ENCODE measurements around the gene PDX1.

Gene PDX1

DNA sequence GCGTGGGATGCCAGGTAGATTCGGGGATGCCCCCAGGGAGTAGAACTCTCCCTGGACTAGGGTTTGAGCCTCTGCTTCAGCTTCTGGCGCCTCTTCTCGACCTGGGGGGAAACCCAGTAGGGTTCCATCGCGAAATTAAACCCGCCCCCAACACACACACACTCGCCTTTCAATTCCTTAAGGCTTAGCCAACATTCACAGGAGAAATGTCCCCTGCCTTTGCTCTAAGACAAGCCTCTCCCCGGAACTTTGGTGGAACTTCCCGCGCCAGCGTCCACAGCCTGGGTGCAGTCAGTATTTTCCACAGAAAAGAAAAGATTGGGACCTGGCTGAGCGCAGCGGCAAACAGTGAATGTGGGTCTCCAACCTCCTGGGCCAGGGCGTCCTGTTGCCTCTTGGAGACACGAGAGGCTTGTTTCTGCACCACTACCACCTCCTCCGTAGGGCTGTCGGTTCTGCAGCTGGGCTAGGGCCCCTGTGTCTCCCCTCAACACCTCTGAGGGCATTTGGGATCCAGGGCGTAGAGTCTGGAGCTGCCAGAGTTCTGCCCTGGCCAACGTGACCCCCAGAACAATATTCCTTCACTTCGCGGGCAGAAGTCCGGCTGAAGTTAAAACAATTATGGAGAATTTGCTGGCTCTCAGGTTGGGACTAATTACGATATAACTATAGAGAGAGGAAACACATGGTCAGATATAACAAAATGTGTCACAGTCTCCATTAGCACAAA, 3.2 kb downstream of the PDX1 start:
- no peak for DNase-seq

DNA sequence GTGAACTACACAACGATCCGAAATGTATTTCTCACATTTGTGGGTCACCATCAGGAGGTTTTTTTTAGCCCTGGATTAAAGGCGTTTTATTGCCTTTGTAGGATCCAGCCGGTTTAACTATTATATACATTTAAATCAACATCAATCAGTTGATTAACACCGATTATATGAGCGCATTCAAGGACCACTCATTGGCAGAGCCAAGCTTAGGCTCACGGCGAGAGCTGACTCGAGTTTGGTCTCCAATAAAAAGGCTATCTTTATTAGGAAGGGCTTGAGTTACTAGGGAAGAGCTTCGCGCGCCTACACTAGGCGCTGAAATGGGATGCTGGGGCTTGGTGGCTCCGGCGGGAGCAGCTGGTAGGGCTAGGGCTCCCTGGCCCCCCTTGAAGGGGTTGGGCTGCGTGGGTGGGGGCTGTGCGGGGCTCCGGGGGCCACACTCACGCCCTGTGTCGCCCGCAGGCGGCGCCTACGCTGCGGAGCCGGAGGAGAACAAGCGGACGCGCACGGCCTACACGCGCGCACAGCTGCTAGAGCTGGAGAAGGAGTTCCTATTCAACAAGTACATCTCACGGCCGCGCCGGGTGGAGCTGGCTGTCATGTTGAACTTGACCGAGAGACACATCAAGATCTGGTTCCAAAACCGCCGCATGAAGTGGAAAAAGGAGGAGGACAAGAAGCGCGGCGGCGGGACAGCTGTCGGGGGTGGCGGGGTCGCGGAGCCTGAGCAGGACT, 4.2 kb downstream of the PDX1 start:
- no peak for DNase-seq

DNA sequence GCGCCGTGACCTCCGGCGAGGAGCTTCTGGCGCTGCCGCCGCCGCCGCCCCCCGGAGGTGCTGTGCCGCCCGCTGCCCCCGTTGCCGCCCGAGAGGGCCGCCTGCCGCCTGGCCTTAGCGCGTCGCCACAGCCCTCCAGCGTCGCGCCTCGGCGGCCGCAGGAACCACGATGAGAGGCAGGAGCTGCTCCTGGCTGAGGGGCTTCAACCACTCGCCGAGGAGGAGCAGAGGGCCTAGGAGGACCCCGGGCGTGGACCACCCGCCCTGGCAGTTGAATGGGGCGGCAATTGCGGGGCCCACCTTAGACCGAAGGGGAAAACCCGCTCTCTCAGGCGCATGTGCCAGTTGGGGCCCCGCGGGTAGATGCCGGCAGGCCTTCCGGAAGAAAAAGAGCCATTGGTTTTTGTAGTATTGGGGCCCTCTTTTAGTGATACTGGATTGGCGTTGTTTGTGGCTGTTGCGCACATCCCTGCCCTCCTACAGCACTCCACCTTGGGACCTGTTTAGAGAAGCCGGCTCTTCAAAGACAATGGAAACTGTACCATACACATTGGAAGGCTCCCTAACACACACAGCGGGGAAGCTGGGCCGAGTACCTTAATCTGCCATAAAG, 4.8 kb downstream of the PDX1 start:
- no peak for DNase-seq

- no peak for DNase-seq
Observed at GRCh38 chr13:27925220-27925991, 5.6 kb downstream of the PDX1 start.

- DNase-seq, result no peak
Observed at GRCh38 chr13:27926644-27927434, 7.0 kb downstream of the PDX1 start.

DNA sequence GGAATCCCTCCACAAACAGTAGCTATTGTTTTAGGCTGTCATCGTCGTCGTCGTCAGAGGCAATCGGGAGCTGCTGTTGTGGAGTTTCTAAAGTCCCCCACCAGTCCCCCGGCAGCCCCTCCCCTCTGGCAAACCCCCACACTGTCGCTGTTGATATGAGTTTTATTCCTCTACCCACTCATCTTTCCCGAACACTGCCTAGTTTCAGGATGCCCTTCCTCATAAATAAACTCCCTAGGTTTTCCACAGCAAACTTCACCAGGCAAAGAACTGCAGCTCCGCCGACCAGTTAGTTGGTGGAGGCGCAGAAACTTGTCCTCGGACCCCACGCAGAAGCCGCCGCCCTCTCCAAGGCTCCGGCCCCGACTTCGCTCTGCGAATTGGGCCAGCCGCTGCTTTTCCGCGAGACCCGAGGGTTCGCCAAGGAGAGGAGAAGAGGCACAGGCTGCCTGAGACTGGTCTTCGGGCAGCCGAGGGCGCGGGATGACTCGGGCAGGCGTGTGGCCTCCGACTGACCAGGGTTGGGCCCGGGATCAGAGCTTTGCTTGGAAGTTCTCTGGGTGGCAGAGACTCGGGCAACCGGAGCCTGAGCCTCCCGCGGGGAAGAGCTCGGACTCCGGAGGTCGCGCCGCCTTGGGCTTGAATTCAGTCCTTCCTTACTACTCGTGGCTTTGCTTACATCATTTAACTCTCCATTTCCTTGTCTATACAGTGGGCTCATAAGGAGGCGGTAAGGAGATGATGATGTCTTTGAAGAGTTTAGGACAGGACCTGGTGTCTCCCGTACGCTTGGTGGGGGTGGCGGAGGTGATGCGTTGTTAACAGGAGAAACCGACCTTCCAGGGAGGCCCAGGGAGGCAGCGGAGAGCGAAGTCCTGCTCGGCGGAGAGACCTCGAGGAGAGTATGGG, 7.9 kb downstream of the PDX1 start:
- no peak for DNase-seq

- DNase-seq, result no peak
Observed at GRCh38 chr13:27928353-27928804, 8.6 kb downstream of the PDX1 start.

DNA sequence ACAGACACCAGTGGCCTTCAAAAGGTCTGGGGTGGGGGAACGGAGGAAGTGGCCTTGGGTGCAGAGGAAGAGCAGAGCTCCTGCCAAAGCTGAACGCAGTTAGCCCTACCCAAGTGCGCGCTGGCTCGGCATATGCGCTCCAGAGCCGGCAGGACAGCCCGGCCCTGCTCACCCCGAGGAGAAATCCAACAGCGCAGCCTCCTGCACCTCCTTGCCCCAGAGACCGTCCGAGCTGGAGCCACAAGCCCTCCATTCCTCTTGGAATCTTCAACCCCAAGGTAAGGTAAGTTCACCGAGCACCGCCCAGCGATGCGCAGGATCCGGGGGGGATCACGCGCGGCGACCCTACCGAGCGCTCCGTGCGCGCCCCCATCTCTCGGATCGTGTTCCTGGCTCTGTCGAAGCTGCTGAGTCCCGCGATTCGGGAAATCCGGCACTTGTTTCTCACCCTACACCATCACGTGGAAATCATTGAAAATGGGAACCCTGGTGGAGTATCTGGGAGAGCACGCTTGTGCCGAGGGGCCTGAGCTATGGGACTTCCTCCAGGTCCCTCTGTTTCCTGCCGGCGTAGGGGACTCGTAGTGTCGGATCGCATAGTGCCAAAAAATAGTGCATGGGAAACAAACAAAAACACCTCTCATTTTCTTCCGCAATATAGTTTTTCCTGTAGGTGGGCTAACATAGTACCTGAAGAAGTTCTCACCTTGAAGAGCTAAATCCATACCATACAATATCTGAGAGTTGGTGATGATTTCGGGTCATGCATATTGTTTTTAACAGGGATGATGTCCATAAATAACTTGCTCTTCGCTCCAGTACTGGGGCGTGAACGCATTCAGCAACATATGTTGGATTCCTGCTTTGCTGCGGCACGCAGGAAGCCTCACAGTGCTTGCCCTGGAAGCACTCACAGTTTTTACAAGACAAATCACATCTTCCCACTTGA, 9.3 kb downstream of the PDX1 start:
- DNase-seq, result no peak

- no peak for DNase-seq
Observed at GRCh38 chr13:27929868-27930267, 10.1 kb downstream of the PDX1 start.

- DNase-seq, result no peak
Observed at GRCh38 chr13:27933118-27933517, 13.3 kb downstream of the PDX1 start.

DNA sequence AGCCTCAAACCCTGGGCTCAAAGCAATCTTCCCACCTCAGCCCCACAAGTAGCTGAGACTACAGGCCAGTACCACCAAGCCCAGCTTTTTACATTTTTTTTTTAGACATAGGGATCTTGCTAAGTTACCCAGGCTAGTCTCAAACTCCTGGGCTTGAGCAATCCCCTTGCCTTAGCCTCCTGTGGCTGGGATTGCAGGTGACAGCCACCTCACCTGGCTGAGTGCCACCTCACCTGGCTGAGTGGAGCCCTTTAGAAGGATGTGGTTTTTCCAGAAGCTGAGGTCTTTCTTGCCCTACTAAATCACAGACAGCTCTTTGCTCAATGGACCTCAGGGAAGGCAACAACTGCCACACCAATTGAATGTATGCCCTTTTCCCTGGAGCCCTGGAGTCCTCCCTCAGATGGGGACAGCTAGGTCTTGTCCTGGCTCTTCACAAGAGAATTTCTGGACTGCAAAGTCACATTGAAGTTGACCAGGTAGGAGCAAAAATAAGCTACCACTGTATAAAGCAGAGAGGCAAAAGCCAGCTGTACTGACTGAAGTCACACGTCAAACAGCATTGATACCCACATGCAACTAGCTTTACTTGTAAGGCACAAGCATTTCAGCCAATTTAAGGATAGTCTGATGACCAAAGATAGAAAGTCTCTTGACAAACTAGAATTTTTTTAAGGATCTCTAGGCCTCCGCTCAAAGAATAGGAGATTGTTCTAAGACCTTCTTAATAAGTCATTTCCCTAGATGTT, 14.0 kb downstream of the PDX1 start:
- no peak for DNase-seq

GRCh38 chr13:27942972-27943371, 23.2 kb downstream of the PDX1 start:
- no peak for DNase-seq

- no peak for DNase-seq
Observed at GRCh38 chr13:27952876-27953675, 33.3 kb downstream of the PDX1 start.

- DNase-seq, result peak; percentile 42
Observed at GRCh38 chr13:27953676-27954405, 34.0 kb downstream of the PDX1 start.

DNA sequence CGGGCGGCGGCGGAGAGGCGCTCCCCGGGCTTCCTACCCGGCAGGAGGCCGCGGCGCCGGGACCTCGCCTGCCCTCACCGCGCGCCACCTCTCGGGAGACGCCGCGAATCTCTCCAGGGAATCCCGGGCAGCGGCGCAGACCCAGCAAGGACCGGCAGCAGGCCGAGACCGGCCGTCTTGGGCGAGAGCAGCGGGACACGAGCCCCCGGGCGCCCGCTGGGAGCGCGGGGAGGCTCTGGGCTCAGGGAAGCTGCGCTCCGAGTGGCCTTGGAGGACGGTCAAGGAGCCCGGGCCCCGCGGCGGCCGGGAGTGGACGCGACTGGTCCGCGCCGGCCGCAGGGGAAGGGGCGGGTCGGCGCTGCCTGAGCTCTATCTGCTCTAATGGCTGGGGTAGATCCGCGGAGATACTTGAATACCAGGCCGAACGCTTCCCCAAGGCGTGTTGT, 34.6 kb downstream of the PDX1 start:
- DNase-seq, result no peak

- no peak for DNase-seq
Observed at GRCh38 chr13:27955014-27955591, 35.3 kb downstream of the PDX1 start.

Measured in NCI-H1694 treated with DMSO at 0.1 percent for 48 hours (cell line).